ENCODE measurements around the gene PHETA1.

Gene PHETA1

GRCh38 chr12:111368788-111369495 lies at the start of gene PHETA1:
TSS of gene PHETA1 (minus strand) at chr12:111369095. CDS start at chr12:111363427, 5,668 bp downstream.
- peak; percentile 91 for DNase-seq

- DNase-seq = no peak
Observed at GRCh38 chr12:111418594-111418880, 49.6 kb upstream of the PHETA1 start.

- no peak for DNase-seq
Observed at GRCh38 chr12:111417784-111418593, 49.1 kb upstream of the PHETA1 start.

GRCh38 chr12:111417290-111417689 lies 48.4 kb upstream of the PHETA1 start:
- no peak for DNase-seq

- no peak for DNase-seq
Observed at GRCh38 chr12:111414711-111415252, 45.9 kb upstream of the PHETA1 start.

GRCh38 chr12:111413442-111414086 lies 44.7 kb upstream of the PHETA1 start:
- DNase-seq = no peak

- DNase-seq = peak; percentile 11
Observed at GRCh38 chr12:111412830-111413441, 44.0 kb upstream of the PHETA1 start.

- no peak for DNase-seq
Observed at GRCh38 chr12:111412007-111412829, 43.3 kb upstream of the PHETA1 start.

- no peak for DNase-seq
Observed at GRCh38 chr12:111411185-111411764, 42.4 kb upstream of the PHETA1 start.

GRCh38 chr12:111410431-111411184 lies 41.7 kb upstream of the PHETA1 start:
- DNase-seq = no peak

GRCh38 chr12:111409780-111410430 lies 41.0 kb upstream of the PHETA1 start:
- no peak for DNase-seq

GRCh38 chr12:111409403-111409779 lies 40.5 kb upstream of the PHETA1 start:
- DNase-seq = no peak

GRCh38 chr12:111408686-111409402 lies 39.9 kb upstream of the PHETA1 start:
- no peak for DNase-seq

- DNase-seq = no peak
Observed at GRCh38 chr12:111408116-111408440, 39.2 kb upstream of the PHETA1 start.

- no peak for DNase-seq
Observed at GRCh38 chr12:111407377-111408115, 38.7 kb upstream of the PHETA1 start.

- DNase-seq = peak; percentile 41
Observed at GRCh38 chr12:111406474-111407376, 37.8 kb upstream of the PHETA1 start.

GRCh38 chr12:111405859-111406473 lies 37.1 kb upstream of the PHETA1 start, which contains the start of gene SH2B3:
TSS of gene SH2B3 (plus strand) at chr12:111405923. CDS start at chr12:111418146, 12,223 bp downstream.
- DNase-seq = no peak
